Neuronal stem cell (in vitro differentiated cells): ENCODE measurements around the gene GCDH.

ENCODE experiments used
- DNase-seq: peaks from one replicate; pipeline ENCODE4 v3.0.0-alpha.2; 2013; ENCODE audit warnings: low spot score
- H2AFZ ChIP-seq: one replicate; pipeline ENCODE4 v1.6.1; 2013; ENCODE audit warnings: mild to moderate bottlenecking, low read length, inconsistent platforms
- H2AK5ac ChIP-seq: 2 replicates; pipeline ENCODE4 v1.6.1; 2013; ENCODE audit warnings: low read depth, mild to moderate bottlenecking, inconsistent platforms, low read length, moderate library complexity, mixed read lengths
- H2BK120ac ChIP-seq: 2 replicates; pipeline ENCODE4 v1.6.1; 2013; ENCODE audit warnings: low read depth, mild to moderate bottlenecking, inconsistent platforms, low read length, moderate library complexity, mixed read lengths
- H2BK12ac ChIP-seq: one replicate; pipeline ENCODE4 v1.6.1; 2013; ENCODE audit warnings: low read length, inconsistent platforms
- H2BK15ac ChIP-seq: 2 replicates; pipeline ENCODE4 v1.6.1; 2013; ENCODE audit warnings: mild to moderate bottlenecking, low read length, inconsistent platforms, mixed read lengths
- H2BK5ac ChIP-seq: one replicate; pipeline ENCODE4 v1.6.1; 2013; ENCODE audit warnings: inconsistent platforms, mild to moderate bottlenecking, low read length, moderate library complexity
- H3K14ac ChIP-seq: one replicate; pipeline ENCODE4 v1.6.1; 2013; ENCODE audit warnings: low read length, inconsistent platforms
- H3K18ac ChIP-seq: 2 replicates; pipeline ENCODE4 v1.6.1; 2013; ENCODE audit warnings: low read length, inconsistent platforms
- H3K23ac ChIP-seq: 2 replicates; pipeline ENCODE4 v1.6.1; 2013; ENCODE audit warnings: low read depth, mild to moderate bottlenecking, mixed read lengths, low read length, inconsistent platforms; ENCODE audit not compliant: poor library complexity
- H3K27ac ChIP-seq: replicated peaks from 3 replicates; pipeline ENCODE4 v1.5.1; 2013; ENCODE audit warnings: low read length, inconsistent platforms
- H3K27me3 ChIP-seq, 3 experiments: 2 replicates each; pipeline ENCODE4 v1.6.1; 2013; ENCODE audit warnings: low read length in 3 of 3, mild to moderate bottlenecking in 2 of 3, inconsistent platforms in 1 of 3, low read depth in 1 of 3, mixed read lengths in 1 of 3, moderate library complexity in 1 of 3; ENCODE audit not compliant: control insufficient read depth in 3 of 3, insufficient read depth in 3 of 3
- H3K36me3 ChIP-seq, 2 donors: replicated peaks in 1 of 2; 2 replicates each; pipeline ENCODE4 v1.6.1; 2013; ENCODE audit warnings: low read length in 2 of 2; ENCODE audit not compliant: control insufficient read depth in 2 of 2, insufficient read depth in 2 of 2
- H3K4ac ChIP-seq: 2 replicates; pipeline ENCODE4 v1.6.1; 2013; ENCODE audit warnings: inconsistent platforms, mild to moderate bottlenecking, low read length, moderate library complexity
- H3K4me1 ChIP-seq, 2 donors: 1 replicate in 1 of 2; 2 replicates in 1 of 2; pipeline ENCODE4 v1.6.1; 2013; ENCODE audit warnings: low read length in 2 of 2, low read depth in 1 of 2; ENCODE audit not compliant: control insufficient read depth in 2 of 2, insufficient read depth in 1 of 2
- H3K4me2 ChIP-seq: one replicate; pipeline ENCODE4 v1.6.1; 2013; ENCODE audit warnings: mild to moderate bottlenecking, low read length, inconsistent platforms; ENCODE audit not compliant: insufficient read depth, poor library complexity, severe bottlenecking
- H3K4me3 ChIP-seq, 2 donors: 2 replicates each; pipeline ENCODE4 v1.5.1; 2013; ENCODE audit warnings: low read length in 2 of 2, mild to moderate bottlenecking in 2 of 2, inconsistent platforms in 1 of 2, moderate library complexity in 1 of 2
- H3K79me1 ChIP-seq: one replicate; pipeline ENCODE4 v1.6.1; 2013; ENCODE audit warnings: low read depth, mild to moderate bottlenecking, inconsistent platforms, low read length, moderate library complexity
- H3K9ac ChIP-seq: one replicate; pipeline ENCODE4 v1.6.1; 2013; ENCODE audit warnings: mild to moderate bottlenecking, low read depth, low read length, inconsistent platforms; ENCODE audit not compliant: poor library complexity
- H3K9me3 ChIP-seq, 2 donors: replicated peaks in 1 of 2; 2 replicates each; pipeline versions ENCODE3 to v1.6.1; 2013; ENCODE audit warnings: low read length in 2 of 2, mild to moderate bottlenecking in 2 of 2, inconsistent platforms in 1 of 2, low read depth in 1 of 2, mixed read lengths in 1 of 2, moderate library complexity in 1 of 2; ENCODE audit not compliant: control insufficient read depth in 2 of 2, insufficient read depth in 1 of 2
- H4K8ac ChIP-seq: one replicate; pipeline ENCODE4 v1.6.1; 2013; ENCODE audit warnings: low read depth, mild to moderate bottlenecking, inconsistent platforms, low read length, moderate library complexity
- H4K91ac ChIP-seq: one replicate; pipeline ENCODE4 v1.6.1; 2013; ENCODE audit warnings: low read length, low read depth, mild to moderate bottlenecking, inconsistent platforms; ENCODE audit not compliant: poor library complexity
- WGBS, 2 donors: extraction: QIAGEN DNeasy Blood & Tissue Kit; methylation state at CpG; one replicate each; pipeline ENCODE4 v1.1.7; 2013; ENCODE audit warnings: missing lambda C conversion rate in 2 of 2, mixed read lengths in 1 of 2; ENCODE audit not compliant: insufficient read length in 2 of 2, insufficient replicate concordance in 1 of 2; ENCODE audit errors: extremely low coverage in 2 of 2; 5-methylcytosine and 5-hydroxymethylcytosine counted together

The GCDH gene

DNA sequence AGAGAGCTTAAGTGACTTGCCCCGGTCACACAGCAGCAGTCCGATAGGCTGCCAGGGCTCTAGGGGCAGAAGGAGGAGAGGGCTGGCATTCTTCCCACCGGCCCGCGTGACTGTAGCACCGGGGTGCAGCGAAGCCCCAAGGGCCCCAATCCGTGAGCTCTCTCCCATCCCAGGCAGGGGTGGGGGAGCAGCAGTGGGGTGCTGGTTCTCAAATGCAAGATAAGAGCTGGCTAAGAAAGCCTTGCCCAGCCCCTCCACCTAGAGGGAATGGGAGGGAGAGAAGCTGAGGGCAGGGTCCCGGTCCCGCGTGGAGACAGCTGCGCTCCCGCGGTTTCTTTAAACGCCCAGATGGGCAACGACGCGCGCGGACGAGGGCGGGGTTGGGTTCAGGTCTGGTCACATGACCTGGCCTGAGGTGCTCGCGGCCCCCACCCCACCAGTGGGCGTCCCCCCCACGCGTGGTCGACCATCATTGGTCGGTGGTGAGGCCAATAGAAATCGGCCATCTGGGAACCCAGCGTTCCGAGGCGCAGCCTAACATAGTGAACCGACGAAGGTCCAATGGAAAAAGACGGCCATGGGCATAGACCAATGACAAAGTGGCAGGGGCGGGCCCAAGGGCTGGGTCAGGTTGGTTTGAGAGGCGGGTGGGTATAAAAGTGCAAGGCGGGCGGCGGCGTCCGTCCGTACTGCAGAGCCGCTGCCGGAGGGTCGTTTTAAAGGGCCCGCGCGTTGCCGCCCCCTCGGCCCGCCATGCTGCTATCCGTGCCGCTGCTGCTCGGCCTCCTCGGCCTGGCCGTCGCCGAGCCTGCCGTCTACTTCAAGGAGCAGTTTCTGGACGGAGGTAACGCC lies 47.2 kb downstream of the GCDH start, which contains the start of gene CALR:
Gene CALR, plus strand, starts transcription at position 683 of the 852 bp plus-strand sequence. Its CDS starts 71 bp downstream, at position 754.
- Histone ChIP-seq H2AFZ (peak within 1 kb of the TSS; percentile 82), H3K4me1 (peaks cover 14 to 28% of the 10 kb centered on the region in 2 donors), H2BK12ac (peak within 1 kb of the TSS; percentile 85), H4K91ac (peak within 1 kb of the TSS; percentile 87), H2AK5ac (peak within 1 kb of the TSS; percentile 95), H3K23ac (peak within 1 kb of the TSS; percentile 100), H3K9me3 (no peaks in the 10 kb centered on the region), H2BK120ac (peak within 1 kb of the TSS; percentile 95), H2BK5ac (peak within 1 kb of the TSS; percentile 94), H4K8ac (peak within 1 kb of the TSS; percentile 49), H3K4me2 (peak within 1 kb of the TSS; percentile 91), H3K18ac (peak within 1 kb of the TSS; percentile 98), H3K14ac (peak within 1 kb of the TSS; percentile 91), H2BK15ac (peak within 1 kb of the TSS; percentile 87), H3K4ac (peak within 1 kb of the TSS; percentile 97), H3K27me3 (no peaks in the 10 kb centered on the region), H3K79me1 (peaks cover 14% of the 10 kb centered on the region), H3K4me3 (peak within 1 kb of the TSS; percentile 69 to 97), H3K36me3 (peaks cover 29 to 42% of the 10 kb centered on the region in 2 donors), H3K27ac (peak within 1 kb of the TSS; percentile 64), H3K9ac (peak within 1 kb of the TSS; percentile 100)
- no CpG with 5 or more reads among the region's 63 CpGs for WGBS, 2 donors
- DNase-seq = peak; percentile 99

DNA sequence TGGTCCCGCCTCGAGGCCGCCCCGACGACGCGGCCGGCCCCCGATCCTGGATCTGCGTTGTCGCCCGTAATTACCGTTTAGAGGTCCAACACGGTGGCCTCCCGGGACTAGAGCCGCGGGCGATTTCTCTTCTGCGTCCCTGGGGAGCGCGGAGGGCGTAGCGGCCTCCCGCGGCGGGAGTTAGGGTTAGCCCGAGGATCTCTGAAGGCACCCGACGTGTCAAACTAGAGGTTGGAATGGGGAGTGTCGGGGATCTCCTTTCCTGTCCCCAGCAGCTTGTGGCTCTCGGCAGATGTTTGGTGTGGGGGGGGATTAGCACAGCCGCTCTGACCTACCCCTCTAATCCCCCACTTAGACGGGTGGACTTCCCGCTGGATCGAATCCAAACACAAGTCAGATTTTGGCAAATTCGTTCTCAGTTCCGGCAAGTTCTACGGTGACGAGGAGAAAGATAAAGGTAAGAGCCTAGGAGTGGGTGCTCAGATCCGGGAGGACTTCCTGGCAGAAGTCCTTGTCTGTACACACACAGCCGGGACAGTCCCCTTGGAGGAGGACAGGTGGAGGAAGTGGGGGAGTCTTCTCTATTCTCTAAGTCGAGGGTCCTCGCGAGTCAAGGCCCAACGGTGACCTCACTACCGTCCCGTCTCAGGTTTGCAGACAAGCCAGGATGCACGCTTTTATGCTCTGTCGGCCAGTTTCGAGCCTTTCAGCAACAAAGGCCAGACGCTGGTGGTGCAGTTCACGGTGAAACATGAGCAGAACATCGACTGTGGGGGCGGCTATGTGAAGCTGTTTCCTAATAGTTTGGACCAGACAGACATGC lies 48.0 kb downstream of the GCDH start:
- Histone ChIP-seq H3K27ac (no peak overlapping the region), H2BK15ac (no peak overlapping the region), H2BK12ac (peak overlapping the region; percentile 85), H3K79me1 (peaks cover 11% of the 10 kb centered on the region), H3K4me3 (peak overlapping the region; percentile 69 to 97), H2AFZ (peak overlapping the region; percentile 77), H3K18ac (peak overlapping the region; percentile 98), H3K23ac (peak overlapping the region; percentile 100), H4K91ac (no peak overlapping the region), H3K4me1 (peaks cover 16 to 24% of the 10 kb centered on the region in 2 donors), H4K8ac (peak overlapping the region; percentile 49), H2AK5ac (peak overlapping the region; percentile 95), H3K36me3 (peaks cover 36 to 49% of the 10 kb centered on the region in 2 donors), H3K4ac (peak overlapping the region; percentile 97), H3K14ac (peak overlapping the region; percentile 87), H3K9me3 (no peaks in the 10 kb centered on the region), H3K9ac (peak overlapping the region; percentile 100), H2BK120ac (peak overlapping the region; percentile 64), H3K4me2 (peak overlapping the region; percentile 91), H3K27me3 (no peaks in the 10 kb centered on the region), H2BK5ac (peak overlapping the region; percentile 94)
- no peak for DNase-seq
- no CpG with 5 or more reads among the region's 54 CpGs for WGBS, 2 donors

DNA sequence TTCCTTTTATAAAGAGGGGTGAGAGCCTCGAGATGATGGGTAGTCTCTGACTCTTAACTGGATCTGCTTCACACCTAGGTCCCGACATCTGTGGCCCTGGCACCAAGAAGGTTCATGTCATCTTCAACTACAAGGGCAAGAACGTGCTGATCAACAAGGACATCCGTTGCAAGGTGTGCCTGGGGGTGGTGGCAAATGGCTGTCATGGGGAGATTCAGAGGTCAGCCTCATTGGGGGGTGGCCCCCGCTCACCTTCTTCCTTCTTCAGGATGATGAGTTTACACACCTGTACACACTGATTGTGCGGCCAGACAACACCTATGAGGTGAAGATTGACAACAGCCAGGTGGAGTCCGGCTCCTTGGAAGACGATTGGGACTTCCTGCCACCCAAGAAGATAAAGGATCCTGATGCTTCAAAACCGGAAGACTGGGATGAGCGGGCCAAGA lies 49.0 kb downstream of the GCDH start:
- Histone ChIP-seq H3K4ac (no peak overlapping the region), H3K27me3 (no peaks in the 10 kb centered on the region), H3K9ac (peak overlapping the region; percentile 14), H2AFZ (no peak overlapping the region), H2BK120ac (no peak overlapping the region), H3K79me1 (peaks cover 11% of the 10 kb centered on the region), H3K4me3 (peak overlapping the region; percentile 51 to 69), H3K4me2 (peak overlapping the region; percentile 32), H3K4me1 (peaks cover 16 to 23% of the 10 kb centered on the region in 2 donors), H3K18ac (no peak overlapping the region), H4K91ac (no peak overlapping the region), H2BK15ac (no peak overlapping the region), H3K9me3 (no peaks in the 10 kb centered on the region), H4K8ac (no peak overlapping the region), H2BK12ac (no peak overlapping the region), H3K36me3 (peaks cover 42 to 60% of the 10 kb centered on the region in 2 donors), H3K14ac (no peak overlapping the region), H3K27ac (no peak overlapping the region), H3K23ac (no peak overlapping the region), H2AK5ac (no peak overlapping the region), H2BK5ac (no peak overlapping the region)
- no peak for DNase-seq
- no CpG with 5 or more reads among the region's 10 CpGs for WGBS, 2 donors
